ENCODE data around the gene CD44.
"Not testable (repeated sequence)": the region's sequence is repeated elsewhere in the genome, so short reads cannot be mapped to it uniquely, and the experiment has no call there.

CD44 gene
- total RNA-seq = 691 to 975 (median 763) reads per million in 3 donors

GRCh38 chr11:35138943-35139721 lies at the start of gene CD44:
Gene CD44, plus strand, starts transcription at chr11:35139171. Its CDS starts 133 bp downstream, at chr11:35139304.
- Histone ChIP-seq H3K9me3 (ENCODE audit: control insufficient read depth, low read length) (no peaks in the 10 kb centered on the region), H3K27ac (ENCODE audit: insufficient read depth, low read length, poor library complexity, severe bottlenecking) (peak within 1 kb of the TSS; percentile 97), H3K4me1 (ENCODE audit: control insufficient read depth, insufficient read depth, low read length, poor library complexity, severe bottlenecking) (peaks cover 22% of the 10 kb centered on the region), H3K4me3 (ENCODE audit: insufficient read depth, low read depth, low read length, poor library complexity, severe bottlenecking) (peak within 1 kb of the TSS; percentile 85), H3K27me3 (replicated peaks; ENCODE audit: control insufficient read depth, insufficient read depth, low read length, poor library complexity, severe bottlenecking) (no peaks in the 10 kb centered on the region), H3K36me3 (ENCODE audit: control insufficient read depth, insufficient read depth, low read length) (peaks cover 10% of the 10 kb centered on the region)
- peak; percentile 72 to 81 (median 79) for DNase-seq

DNA sequence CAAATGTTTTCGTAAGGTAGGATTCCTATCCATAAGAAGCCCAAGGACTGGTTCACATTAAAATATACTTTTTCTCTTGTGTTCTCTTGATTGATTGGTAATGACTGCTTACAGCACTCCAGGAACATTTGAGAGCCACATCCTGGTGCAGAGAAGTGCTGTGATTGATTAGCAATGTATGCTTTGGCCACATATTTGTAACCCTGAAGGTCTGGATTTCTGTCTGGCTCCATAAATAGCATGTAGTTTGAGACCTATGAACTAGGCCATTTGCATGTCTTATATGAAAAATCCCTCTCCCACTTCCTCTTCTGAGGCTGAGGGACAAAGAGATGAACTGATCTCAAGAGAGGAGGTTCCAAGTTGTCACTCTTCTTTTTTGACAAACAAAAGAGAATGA lies 49.3 kb upstream of the CD44 start:
- H3K9me3 ChIP-seq (ENCODE audit: control insufficient read depth, low read length) = no peaks in the 10 kb centered on the region
- no peaks in the 10 kb centered on the region for H3K27me3 ChIP-seq (replicated peaks; ENCODE audit: control insufficient read depth, insufficient read depth, low read length, poor library complexity, severe bottlenecking)
- H3K4me1 ChIP-seq (ENCODE audit: control insufficient read depth, insufficient read depth, low read length, poor library complexity, severe bottlenecking) = peaks cover 25% of the 10 kb centered on the region
- DNase-seq = no peak
- H3K36me3 ChIP-seq (ENCODE audit: control insufficient read depth, insufficient read depth, low read length) = no peaks in the 10 kb centered on the region
- H3K4me3 ChIP-seq (ENCODE audit: insufficient read depth, low read depth, low read length, poor library complexity, severe bottlenecking) = no peak overlapping the region
- H3K27ac ChIP-seq (ENCODE audit: insufficient read depth, low read length, poor library complexity, severe bottlenecking) = no peak overlapping the region

- Histone ChIP-seq H3K36me3 (ENCODE audit: control insufficient read depth, insufficient read depth, low read length) (no peaks in the 10 kb centered on the region), H3K27ac (ENCODE audit: insufficient read depth, low read length, poor library complexity, severe bottlenecking) (no peak overlapping the region), H3K4me3 (ENCODE audit: insufficient read depth, low read depth, low read length, poor library complexity, severe bottlenecking) (no peak overlapping the region), H3K27me3 (replicated peaks; ENCODE audit: control insufficient read depth, insufficient read depth, low read length, poor library complexity, severe bottlenecking) (no peaks in the 10 kb centered on the region), H3K9me3 (ENCODE audit: control insufficient read depth, low read length) (no peaks in the 10 kb centered on the region), H3K4me1 (ENCODE audit: control insufficient read depth, insufficient read depth, low read length, poor library complexity, severe bottlenecking) (peaks cover 20% of the 10 kb centered on the region)
- no peak for DNase-seq
These were observed 48.8 kb upstream of the CD44 start for GRCh38 chr11:35090125-35090524.

GRCh38 chr11:35090991-35091390 lies 48.0 kb upstream of the CD44 start:
- not testable (repeated sequence) for H3K27ac ChIP-seq (ENCODE audit: insufficient read depth, low read length, poor library complexity, severe bottlenecking); DNase-seq; H3K9me3 ChIP-seq (ENCODE audit: control insufficient read depth, low read length); H3K4me3 ChIP-seq (ENCODE audit: insufficient read depth, low read depth, low read length, poor library complexity, severe bottlenecking); H3K27me3 ChIP-seq (replicated peaks; ENCODE audit: control insufficient read depth, insufficient read depth, low read length, poor library complexity, severe bottlenecking); H3K36me3 ChIP-seq (ENCODE audit: control insufficient read depth, insufficient read depth, low read length)
- H3K4me1 ChIP-seq (ENCODE audit: control insufficient read depth, insufficient read depth, low read length, poor library complexity, severe bottlenecking) = peaks cover 15% of the 10 kb centered on the region

DNA sequence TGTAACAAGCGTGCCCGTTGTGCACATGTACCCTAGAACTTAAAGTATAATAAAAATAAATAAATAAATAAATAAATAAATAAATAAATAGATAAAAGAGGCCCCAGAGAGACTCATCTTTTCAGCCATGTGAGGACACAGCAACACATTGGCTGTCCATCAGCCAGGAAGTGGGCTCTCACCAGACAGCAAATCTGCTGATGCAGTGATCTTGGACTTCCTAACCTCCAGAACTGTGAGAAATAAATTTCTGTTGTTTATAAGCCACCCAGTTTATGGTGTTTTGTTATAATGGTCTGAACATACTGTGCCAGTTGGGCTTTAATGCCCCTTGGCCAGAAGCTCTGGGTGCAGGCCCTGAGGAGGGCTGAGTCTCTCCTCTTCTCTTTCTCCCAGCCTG lies 42.2 kb upstream of the CD44 start:
- Histone ChIP-seq H3K27me3 (replicated peaks; ENCODE audit: control insufficient read depth, insufficient read depth, low read length, poor library complexity, severe bottlenecking) (no peaks in the 10 kb centered on the region), H3K27ac (ENCODE audit: insufficient read depth, low read length, poor library complexity, severe bottlenecking) (no peak overlapping the region), H3K36me3 (ENCODE audit: control insufficient read depth, insufficient read depth, low read length) (no peaks in the 10 kb centered on the region), H3K4me3 (ENCODE audit: insufficient read depth, low read depth, low read length, poor library complexity, severe bottlenecking) (no peak overlapping the region), H3K9me3 (ENCODE audit: control insufficient read depth, low read length) (no peaks in the 10 kb centered on the region), H3K4me1 (ENCODE audit: control insufficient read depth, insufficient read depth, low read length, poor library complexity, severe bottlenecking) (no peaks in the 10 kb centered on the region)
- DNase-seq = no peak

DNA sequence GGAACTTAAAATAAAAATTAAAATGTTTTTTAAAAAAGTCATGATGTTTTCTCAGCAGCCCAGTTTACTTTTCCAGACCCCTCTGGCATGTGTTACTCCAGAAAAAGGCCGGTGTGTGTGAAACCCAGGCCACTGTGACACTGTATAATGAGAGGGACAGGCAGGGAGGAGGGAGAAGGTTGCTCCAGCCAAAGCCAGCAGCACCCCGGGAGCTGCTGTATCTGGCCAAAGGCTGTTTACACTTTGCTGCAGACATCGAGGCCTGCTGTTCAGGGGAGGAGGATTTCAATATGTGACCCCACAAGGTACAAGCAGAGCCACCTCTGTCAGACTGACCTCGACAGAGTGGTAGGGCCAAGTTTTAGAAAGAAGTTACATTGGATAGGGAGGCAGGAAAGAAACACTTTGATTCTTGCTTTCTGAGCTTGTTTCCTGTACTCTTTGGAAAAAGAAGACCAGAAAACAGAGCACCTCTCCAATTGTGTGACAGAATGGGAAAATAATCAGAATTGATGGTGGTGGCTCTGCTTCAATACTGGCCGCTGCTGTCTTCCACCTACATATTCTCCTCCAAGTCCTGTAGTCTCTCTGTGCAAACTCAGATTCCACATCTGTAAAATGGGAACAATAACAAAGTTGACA lies 41.0 kb upstream of the CD44 start:
- no peak for DNase-seq
- no peaks in the 10 kb centered on the region for H3K9me3 ChIP-seq (ENCODE audit: control insufficient read depth, low read length)
- H3K27ac ChIP-seq (ENCODE audit: insufficient read depth, low read length, poor library complexity, severe bottlenecking) = no peak overlapping the region
- no peaks in the 10 kb centered on the region for H3K36me3 ChIP-seq (ENCODE audit: control insufficient read depth, insufficient read depth, low read length)
- no peaks in the 10 kb centered on the region for H3K27me3 ChIP-seq (replicated peaks; ENCODE audit: control insufficient read depth, insufficient read depth, low read length, poor library complexity, severe bottlenecking)
- H3K4me1 ChIP-seq (ENCODE audit: control insufficient read depth, insufficient read depth, low read length, poor library complexity, severe bottlenecking) = no peaks in the 10 kb centered on the region
- no peak overlapping the region for H3K4me3 ChIP-seq (ENCODE audit: insufficient read depth, low read depth, low read length, poor library complexity, severe bottlenecking)

- H3K27me3 ChIP-seq (replicated peaks; ENCODE audit: control insufficient read depth, insufficient read depth, low read length, poor library complexity, severe bottlenecking) = no peaks in the 10 kb centered on the region
- no peak overlapping the region for H3K27ac ChIP-seq (ENCODE audit: insufficient read depth, low read length, poor library complexity, severe bottlenecking)
- no peaks in the 10 kb centered on the region for H3K9me3 ChIP-seq (ENCODE audit: control insufficient read depth, low read length)
- no peak for DNase-seq
- no peaks in the 10 kb centered on the region for H3K4me1 ChIP-seq (ENCODE audit: control insufficient read depth, insufficient read depth, low read length, poor library complexity, severe bottlenecking)
- H3K36me3 ChIP-seq (ENCODE audit: control insufficient read depth, insufficient read depth, low read length) = no peaks in the 10 kb centered on the region
- no peak overlapping the region for H3K4me3 ChIP-seq (ENCODE audit: insufficient read depth, low read depth, low read length, poor library complexity, severe bottlenecking)
These were observed 40.1 kb upstream of the CD44 start for GRCh38 chr11:35098855-35099254.

GRCh38 chr11:35099278-35100012 lies 39.5 kb upstream of the CD44 start:
- Histone ChIP-seq H3K27me3 (replicated peaks; ENCODE audit: control insufficient read depth, insufficient read depth, low read length, poor library complexity, severe bottlenecking) (no peaks in the 10 kb centered on the region), H3K4me1 (ENCODE audit: control insufficient read depth, insufficient read depth, low read length, poor library complexity, severe bottlenecking) (no peaks in the 10 kb centered on the region), H3K4me3 (ENCODE audit: insufficient read depth, low read depth, low read length, poor library complexity, severe bottlenecking) (no peak overlapping the region), H3K36me3 (ENCODE audit: control insufficient read depth, insufficient read depth, low read length) (no peaks in the 10 kb centered on the region), H3K27ac (ENCODE audit: insufficient read depth, low read length, poor library complexity, severe bottlenecking) (no peak overlapping the region), H3K9me3 (ENCODE audit: control insufficient read depth, low read length) (no peaks in the 10 kb centered on the region)
- no peak for DNase-seq

GRCh38 chr11:35100013-35100383 lies 39.0 kb upstream of the CD44 start:
- H3K4me3 ChIP-seq (ENCODE audit: insufficient read depth, low read depth, low read length, poor library complexity, severe bottlenecking) = no peak overlapping the region
- H3K4me1 ChIP-seq (ENCODE audit: control insufficient read depth, insufficient read depth, low read length, poor library complexity, severe bottlenecking) = no peaks in the 10 kb centered on the region
- no peaks in the 10 kb centered on the region for H3K27me3 ChIP-seq (replicated peaks; ENCODE audit: control insufficient read depth, insufficient read depth, low read length, poor library complexity, severe bottlenecking)
- no peak overlapping the region for H3K27ac ChIP-seq (ENCODE audit: insufficient read depth, low read length, poor library complexity, severe bottlenecking)
- H3K36me3 ChIP-seq (ENCODE audit: control insufficient read depth, insufficient read depth, low read length) = no peaks in the 10 kb centered on the region
- no peaks in the 10 kb centered on the region for H3K9me3 ChIP-seq (ENCODE audit: control insufficient read depth, low read length)
- no peak for DNase-seq

- peaks cover 3% of the 10 kb centered on the region for H3K4me1 ChIP-seq (ENCODE audit: control insufficient read depth, insufficient read depth, low read length, poor library complexity, severe bottlenecking)
- H3K9me3 ChIP-seq (ENCODE audit: control insufficient read depth, low read length) = no peaks in the 10 kb centered on the region
- no peaks in the 10 kb centered on the region for H3K27me3 ChIP-seq (replicated peaks; ENCODE audit: control insufficient read depth, insufficient read depth, low read length, poor library complexity, severe bottlenecking)
- no peak for DNase-seq
- no peak overlapping the region for H3K4me3 ChIP-seq (ENCODE audit: insufficient read depth, low read depth, low read length, poor library complexity, severe bottlenecking)
- H3K36me3 ChIP-seq (ENCODE audit: control insufficient read depth, insufficient read depth, low read length) = no peaks in the 10 kb centered on the region
- no peak overlapping the region for H3K27ac ChIP-seq (ENCODE audit: insufficient read depth, low read length, poor library complexity, severe bottlenecking)
These were observed 37.7 kb upstream of the CD44 start for GRCh38 chr11:35101223-35101622.
